ENCODE data around the gene CSMD2.

Gene CSMD2

GRCh38 chr1:34130306-34130705 is 34.7 kb downstream of the CSMD2 start:
- no peak for DNase-seq (ENCODE audit: low read depth)
- no peak overlapping the region for H3K4me3 ChIP-seq (ENCODE audit: control insufficient read depth, low read depth, low read length)
- TF ChIP-seq, protein P1, sequence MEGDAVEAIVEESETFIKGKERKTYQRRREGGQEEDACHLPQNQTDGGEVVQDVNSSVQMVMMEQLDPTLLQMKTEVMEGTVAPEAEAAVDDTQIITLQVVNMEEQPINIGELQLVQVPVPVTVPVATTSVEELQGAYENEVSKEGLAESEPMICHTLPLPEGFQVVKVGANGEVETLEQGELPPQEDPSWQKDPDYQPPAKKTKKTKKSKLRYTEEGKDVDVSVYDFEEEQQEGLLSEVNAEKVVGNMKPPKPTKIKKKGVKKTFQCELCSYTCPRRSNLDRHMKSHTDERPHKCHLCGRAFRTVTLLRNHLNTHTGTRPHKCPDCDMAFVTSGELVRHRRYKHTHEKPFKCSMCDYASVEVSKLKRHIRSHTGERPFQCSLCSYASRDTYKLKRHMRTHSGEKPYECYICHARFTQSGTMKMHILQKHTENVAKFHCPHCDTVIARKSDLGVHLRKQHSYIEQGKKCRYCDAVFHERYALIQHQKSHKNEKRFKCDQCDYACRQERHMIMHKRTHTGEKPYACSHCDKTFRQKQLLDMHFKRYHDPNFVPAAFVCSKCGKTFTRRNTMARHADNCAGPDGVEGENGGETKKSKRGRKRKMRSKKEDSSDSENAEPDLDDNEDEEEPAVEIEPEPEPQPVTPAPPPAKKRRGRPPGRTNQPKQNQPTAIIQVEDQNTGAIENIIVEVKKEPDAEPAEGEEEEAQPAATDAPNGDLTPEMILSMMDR (IDR thresholded peaks at IDR 0.05; ENCODE audit: control insufficient read depth, insufficient read depth, low read depth, low read length, missing control alignments): no peak

DNA sequence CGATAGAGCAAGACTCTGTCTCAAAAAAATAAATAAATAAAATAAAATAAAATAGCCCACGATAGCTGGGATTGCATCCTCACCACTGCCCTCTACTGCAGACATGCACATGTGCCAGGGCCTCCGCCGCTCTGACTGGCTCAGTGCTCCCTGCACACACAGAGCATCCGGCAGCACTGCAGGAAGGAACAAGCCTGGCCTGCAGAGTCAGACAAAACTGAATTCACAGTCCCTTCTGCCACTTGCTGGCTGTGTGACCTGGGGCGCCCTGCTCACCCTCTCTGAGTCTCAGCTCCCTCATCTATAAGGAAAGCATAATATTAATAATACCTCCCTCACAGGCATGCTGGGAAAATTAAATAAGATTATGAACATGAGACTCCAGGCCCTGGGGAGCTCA is 35.4 kb downstream of the CSMD2 start:
- TF ChIP-seq, protein P1 (IDR thresholded peaks at IDR 0.05; ENCODE audit: control insufficient read depth, insufficient read depth, low read depth, low read length, missing control alignments): no peak
- no peak overlapping the region for H3K4me3 ChIP-seq (ENCODE audit: control insufficient read depth, low read depth, low read length)
- DNase-seq (ENCODE audit: low read depth): no peak

DNA sequence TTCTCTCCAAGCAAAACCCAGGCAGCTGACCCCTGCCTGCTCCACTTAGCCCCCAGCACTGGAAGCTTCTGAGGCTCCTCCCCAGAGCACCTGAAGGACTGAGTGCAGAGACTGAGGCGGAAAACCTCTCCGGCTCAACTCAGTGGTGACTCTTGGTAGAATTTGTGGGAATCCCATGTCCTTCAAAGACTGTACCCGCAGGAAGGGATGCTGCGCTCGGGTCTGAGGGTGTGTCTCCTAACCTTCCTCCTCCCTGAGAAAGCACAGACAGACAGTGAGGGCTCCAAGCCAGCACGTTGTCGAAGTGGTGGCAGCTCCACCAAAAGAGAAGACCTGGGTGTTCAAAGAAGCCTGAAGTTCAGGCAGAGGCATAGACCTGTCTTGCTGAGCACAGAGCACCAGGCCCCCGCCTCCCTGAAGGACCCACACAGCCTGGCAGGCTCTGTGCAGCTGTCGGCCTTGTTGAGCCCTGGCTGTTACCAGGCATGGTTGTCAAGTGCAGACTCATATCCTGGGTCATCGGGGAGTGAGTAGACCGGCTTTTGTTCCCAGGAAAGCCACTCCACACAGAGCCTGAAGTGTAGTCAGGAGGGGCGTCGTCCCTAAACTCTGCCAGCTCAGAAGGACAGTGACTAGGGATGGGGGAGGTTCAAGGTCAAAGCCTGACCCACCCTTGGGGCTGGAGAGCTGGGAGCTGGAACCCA is 36.7 kb downstream of the CSMD2 start:
- TF ChIP-seq, protein P1 (IDR thresholded peaks at IDR 0.05; ENCODE audit: control insufficient read depth, insufficient read depth, low read depth, low read length, missing control alignments): no peak
- no peak for DNase-seq (ENCODE audit: low read depth)

DNA sequence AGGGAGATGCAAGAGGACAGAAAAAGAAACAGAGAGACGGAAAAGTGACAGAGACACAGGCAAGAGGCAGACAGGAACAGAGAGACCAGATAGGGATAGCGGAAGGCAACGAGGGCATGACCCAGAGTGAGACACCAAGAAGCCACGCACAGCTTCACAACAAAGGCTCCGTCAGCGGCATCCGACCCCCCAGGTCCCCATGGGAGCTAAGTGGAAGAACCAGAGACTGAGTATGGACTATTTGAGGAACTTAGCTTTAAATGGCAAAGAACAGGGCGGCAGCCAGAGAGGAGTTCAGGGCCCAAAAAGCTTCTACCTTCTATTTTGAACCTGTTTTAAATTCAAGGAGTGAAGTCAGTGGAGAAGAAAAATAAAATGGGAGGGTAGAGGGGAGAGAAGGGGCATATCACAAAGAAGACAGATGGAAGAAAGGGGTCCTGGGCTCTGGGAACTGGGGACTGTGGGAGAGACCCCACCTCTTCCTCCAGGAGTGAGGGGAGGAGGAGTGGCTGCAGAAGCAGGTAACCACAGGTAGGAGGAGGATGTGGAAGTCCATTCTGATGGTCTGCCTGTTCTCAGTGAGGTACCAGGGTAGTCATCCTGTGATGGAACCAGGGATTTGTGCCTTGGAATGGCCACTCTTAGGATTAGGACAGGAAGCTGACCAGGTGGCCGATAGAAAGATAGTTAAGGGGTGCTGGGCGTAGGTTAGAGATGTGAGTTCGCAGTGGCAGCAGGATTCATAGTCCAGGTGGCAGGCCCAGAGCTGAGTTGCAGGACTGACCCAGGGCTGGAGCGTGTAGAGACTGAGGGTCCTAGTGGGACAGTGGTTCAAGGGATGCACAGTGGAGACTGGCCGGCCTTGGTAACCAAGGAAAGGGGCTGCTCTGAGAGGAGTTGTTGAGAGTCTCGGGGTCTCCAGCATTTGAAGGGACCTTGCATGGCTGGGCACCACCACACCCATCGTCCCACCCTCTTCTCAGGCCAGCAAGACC is 37.7 kb downstream of the CSMD2 start:
- DNase-seq (ENCODE audit: low read depth): no peak
- H3K4me3 ChIP-seq (ENCODE audit: control insufficient read depth, low read depth, low read length): no peak overlapping the region
- TF ChIP-seq, protein P1 (IDR thresholded peaks at IDR 0.05; ENCODE audit: control insufficient read depth, insufficient read depth, low read depth, low read length, missing control alignments): no peak

More for the DNA sequence above, 36.7 kb downstream of the CSMD2 start:
- H3K4me3 ChIP-seq (ENCODE audit: control insufficient read depth, low read depth, low read length): no peak overlapping the region

DNA sequence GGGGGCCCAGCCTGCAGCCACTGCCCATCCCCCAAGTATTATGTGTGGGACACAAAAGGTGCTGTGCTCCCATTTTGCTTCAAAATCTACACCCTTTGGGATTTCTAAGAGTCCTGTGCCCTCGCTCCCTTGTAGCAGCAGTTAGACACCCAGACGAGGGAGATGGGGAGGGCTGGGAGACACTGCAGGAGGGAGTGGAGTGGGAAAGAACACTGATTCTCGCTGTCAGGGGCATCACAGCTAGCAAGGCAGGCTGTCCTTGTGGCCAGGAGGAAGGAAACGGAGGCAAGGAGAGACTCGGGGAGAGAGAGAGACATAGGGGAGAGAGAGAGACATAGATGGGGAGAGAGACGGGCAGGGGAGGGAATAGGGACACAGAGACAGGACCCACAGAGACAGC is 38.5 kb downstream of the CSMD2 start:
- TF ChIP-seq, protein P1 (IDR thresholded peaks at IDR 0.05; ENCODE audit: control insufficient read depth, insufficient read depth, low read depth, low read length, missing control alignments): no peak
- no peak for DNase-seq (ENCODE audit: low read depth)
- H3K4me3 ChIP-seq (ENCODE audit: control insufficient read depth, low read depth, low read length): no peak overlapping the region

DNA sequence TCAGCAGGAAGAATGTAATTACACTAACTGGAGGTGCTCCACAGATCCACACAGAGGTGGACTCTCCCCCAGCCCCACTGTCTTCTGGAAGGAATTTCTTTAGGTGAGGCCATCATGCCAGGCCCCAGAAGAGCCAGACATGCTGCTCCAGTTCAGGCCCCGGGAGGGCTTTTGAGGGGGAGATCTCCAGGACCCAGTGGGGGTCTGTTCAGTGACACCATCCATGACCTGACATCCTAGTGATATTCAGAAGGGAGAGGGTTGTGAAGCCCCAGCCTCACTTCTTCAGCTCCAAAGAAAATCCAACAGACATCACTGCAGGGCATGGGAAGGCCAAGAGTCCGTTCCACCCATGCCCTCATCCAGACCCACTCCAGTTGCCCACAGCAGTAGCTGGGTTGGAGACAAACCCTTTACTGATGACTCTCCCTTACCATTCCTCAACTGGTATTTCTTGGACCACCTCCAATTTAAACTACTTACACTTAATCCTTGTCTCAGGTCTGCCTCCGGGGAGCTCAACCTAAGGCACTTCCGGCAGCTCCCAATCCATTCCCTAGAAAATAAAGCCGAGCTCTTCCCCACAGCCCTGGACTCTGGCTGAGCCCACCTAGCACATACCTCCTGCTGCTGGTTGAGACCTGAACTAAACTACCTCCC is 39.2 kb downstream of the CSMD2 start:
- no peak overlapping the region for H3K4me3 ChIP-seq (ENCODE audit: control insufficient read depth, low read depth, low read length)
- no peak for DNase-seq (ENCODE audit: low read depth)
- TF ChIP-seq, protein P1 (IDR thresholded peaks at IDR 0.05; ENCODE audit: control insufficient read depth, insufficient read depth, low read depth, low read length, missing control alignments): no peak
